UCSD-AML1 (cell line): Measurements from ENCODE around the gene KLB.

Experiments used
- DNase-seq: peaks from one replicate; lab custom pipeline; 2025; ENCODE audit not compliant: unreplicated experiment; lab: John Stamatoyannopoulos, UW

The KLB gene

DNA sequence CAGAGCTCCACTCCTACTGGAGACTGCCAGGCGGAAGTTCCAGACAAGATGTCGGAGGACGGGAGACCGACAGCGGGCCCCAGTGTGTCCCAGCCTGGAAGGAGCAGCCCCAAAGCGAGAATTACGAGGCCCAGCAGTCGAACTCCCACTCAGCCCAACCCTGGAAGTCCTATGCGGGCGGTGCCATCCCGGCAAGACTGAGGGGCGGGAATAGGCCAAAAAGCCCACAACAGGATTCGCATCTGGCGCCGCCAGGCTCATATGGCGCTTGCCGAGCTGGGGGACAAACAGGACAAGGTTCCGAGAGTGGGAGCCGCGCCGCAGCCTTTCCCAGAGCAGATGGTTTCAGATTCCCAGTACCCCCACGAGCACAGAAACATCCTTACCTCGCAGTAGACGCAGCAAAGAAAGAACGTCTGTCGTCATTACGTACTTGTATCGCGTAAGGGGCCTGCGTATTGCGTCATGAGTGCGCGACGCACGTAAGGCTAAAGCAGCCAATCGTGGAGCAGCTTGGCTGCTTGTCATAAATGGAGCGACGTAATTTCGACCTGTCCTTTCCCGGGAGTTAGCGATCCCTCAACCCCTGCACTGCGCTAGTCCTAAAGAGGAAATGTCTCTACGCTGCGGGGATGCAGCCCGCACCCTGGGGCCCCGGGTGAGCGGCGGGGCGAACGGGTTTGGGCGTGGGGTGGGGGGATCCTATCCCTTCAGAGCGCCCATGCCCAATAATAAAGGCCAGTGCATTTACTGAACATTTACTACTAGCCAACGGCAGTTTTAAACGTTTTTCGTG lies 52.0 kb downstream of the KLB start, which contains the start of the genes LIAS and RPL9:
Gene LIAS, plus strand, starts transcription at position 552 of the 796 bp plus-strand sequence. Its CDS starts 62 bp downstream, at position 614.
Gene RPL9, minus strand, starts transcription at position 418 of the 796 bp plus-strand sequence. CDS start 483 bp downstream, outside the sequence.
- DNase-seq: peak; percentile 95

DNA sequence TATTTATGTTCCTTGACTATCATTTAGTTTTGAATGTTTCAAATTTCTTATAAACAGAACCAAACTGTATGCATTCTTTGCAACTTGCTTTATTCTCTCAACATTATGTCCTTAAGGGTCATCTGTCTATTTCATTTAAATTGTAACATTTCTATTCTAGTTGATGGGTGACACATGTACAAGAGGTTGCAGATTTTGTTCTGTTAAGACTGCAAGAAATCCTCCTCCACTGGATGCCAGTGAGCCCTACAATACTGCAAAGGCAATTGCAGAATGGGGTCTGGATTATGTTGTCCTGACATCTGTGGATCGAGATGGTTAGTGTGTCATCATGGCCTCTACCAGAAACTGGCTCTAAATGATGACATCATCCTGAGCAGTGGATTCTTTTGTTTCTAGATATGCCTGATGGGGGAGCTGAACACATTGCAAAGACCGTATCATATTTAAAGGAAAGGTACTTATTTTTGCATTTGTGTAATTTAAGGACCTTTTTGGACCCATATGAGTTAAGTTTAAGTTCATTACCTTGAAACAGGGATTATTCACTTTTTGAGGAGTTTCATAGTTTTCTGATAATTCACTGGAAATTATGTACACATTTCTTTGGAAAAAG lies 58.3 kb downstream of the KLB start:
- DNase-seq: no peak

DNA sequence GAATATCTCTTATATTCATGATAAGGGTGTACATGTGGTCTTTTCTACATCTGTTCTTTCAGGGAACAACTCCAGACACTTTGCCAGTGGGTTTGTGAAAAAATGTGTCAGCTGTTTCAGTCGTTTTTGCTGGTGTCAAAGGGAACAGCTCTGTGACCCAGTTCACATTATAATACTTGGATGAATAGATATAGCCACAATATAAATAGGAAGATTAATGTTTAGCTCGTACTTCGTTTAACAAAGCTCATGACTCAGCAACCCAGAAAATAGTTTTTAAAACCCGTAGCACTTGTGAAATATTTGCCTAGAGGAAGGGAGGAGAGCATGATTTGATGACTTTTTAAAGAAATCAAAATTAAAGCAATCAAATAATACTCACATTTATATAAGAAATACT lies 60.0 kb downstream of the KLB start:
- no peak for DNase-seq

DNA sequence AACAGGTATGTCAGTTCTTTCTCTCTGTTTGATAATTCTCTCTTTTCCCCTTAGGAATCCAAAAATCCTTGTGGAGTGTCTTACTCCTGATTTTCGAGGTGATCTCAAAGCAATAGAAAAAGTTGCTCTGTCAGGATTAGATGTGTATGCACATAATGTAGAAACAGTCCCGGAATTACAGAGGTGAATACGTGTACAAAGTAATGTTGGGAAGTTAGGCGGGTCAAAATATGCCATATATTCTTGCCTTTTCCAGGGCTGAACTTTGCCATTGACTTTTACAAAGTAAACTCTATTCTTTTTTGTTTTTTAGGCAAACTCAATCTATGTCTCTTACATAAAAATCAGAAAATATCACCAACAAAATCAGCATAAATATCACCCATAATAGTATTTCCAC lies 60.7 kb downstream of the KLB start:
- no peak for DNase-seq

DNA sequence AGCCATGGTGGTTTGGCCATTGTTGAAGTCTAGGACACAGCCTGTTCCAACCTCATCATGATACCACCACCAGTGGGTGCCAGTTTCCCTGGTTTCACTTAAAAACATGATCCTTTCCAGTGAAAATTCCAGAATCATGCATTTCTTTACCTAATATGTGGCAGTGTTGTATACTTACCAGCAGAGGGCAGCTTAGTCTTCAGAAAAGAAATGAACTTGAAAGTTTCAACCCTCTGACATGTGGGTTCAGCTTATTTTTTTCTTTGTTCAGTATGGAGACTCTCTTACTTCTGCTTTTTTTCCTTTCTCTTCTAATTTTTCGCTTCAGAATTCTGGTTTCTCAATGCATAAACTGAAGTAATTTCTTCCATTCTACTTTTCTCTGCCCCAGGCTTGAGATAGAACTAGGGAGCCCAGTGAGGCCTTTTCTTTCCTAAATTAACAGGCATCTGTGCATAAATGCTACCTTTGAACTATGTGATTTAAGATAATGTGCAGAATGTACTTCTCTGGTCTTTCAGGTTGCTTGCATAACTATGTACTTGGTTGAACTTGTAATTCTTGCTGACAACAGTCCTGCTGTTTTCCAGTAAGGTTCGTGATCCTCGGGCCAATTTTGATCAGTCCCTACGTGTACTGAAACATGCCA lies 62.8 kb downstream of the KLB start:
- peak; percentile 22 for DNase-seq

DNA sequence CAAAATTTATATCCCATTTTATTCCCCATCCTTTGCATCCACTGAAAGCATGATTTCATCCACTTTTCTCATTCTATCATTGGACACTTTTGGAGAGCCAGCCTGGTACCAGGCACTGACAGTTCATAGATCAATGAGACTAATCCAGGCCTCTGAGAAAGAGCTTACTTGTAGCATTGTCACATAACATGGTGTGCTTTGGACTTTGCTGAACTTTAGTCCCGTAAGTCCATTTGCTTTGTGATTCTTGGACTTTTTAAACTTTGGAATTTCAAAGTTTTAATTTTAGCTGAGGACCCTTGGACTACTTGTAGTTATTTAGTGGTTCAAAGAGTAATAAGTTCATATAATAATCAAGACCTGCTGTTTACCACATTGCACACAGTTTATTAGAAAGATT lies 63.7 kb downstream of the KLB start:
- DNase-seq: no peak

DNA sequence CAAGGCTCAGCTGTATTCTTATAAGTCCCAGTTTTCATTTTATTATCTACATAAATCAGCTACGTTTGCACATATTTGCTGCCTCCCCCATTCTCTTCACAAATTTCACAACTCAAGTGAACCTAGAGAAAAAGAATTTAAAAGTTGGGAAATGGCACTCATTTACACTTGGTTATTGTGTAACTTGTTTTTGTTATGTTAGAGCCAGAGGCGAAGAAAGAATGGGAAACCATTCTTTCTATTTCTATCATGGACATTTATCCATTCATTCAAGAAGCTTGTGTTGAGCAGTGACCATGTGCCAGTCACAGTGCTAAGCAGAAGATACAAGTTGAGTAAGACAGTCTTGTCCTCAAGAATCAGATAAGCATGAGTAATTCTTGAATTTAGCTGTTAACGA lies 65.7 kb downstream of the KLB start:
- no peak for DNase-seq

DNA sequence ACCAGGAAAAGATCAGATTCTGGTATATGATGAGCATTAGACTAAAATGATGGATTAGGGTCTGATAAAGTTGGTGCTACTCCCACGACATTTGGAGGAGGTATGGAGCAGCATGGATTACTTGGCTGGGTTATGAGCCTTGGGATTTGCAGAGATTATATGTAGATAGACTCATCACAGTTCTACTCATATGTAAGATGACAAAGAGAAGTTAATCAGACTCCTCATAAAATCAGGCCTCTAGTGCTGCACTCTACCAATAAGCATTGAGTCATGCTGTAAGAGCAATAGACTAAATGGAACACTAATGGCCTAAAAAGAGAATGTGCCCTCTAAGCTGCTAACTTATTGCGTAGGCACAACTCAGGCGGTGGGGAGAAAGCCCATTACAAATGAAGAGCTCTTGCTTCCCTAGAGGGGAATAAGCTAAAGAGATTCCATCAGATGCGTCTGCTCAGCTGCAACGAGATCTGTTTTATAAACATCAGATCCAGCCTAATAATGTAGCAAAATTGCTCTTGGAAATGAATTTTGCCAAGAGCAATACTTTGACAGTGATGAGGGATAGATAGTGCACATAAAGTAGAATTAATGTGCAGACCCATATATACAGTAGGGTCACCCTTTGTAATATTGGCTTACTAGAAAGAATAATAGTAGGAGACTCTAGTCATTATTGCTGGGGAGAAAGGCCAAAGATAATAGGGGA lies 69.6 kb downstream of the KLB start:
- no peak for DNase-seq

DNA sequence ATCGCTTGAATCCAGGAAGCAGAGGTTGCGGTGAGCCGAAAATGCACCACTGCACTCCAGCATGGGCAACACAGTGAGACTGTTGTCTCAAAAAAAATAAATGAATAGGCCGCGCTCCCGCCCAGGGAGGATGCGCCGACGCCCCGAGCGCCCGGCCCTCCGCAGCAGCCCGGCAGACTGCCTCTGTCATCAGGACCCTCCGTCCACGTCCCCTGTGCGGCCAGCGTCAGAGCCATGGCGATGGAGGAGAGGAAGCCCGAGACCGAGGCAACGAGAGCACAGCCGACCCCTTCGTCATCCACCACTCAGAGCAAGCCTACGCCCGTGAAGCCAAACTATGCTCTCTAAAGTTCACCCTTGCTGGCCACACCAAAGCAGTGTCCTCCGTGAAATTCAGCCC lies 73.5 kb downstream of the KLB start:
- no peak for DNase-seq

DNA sequence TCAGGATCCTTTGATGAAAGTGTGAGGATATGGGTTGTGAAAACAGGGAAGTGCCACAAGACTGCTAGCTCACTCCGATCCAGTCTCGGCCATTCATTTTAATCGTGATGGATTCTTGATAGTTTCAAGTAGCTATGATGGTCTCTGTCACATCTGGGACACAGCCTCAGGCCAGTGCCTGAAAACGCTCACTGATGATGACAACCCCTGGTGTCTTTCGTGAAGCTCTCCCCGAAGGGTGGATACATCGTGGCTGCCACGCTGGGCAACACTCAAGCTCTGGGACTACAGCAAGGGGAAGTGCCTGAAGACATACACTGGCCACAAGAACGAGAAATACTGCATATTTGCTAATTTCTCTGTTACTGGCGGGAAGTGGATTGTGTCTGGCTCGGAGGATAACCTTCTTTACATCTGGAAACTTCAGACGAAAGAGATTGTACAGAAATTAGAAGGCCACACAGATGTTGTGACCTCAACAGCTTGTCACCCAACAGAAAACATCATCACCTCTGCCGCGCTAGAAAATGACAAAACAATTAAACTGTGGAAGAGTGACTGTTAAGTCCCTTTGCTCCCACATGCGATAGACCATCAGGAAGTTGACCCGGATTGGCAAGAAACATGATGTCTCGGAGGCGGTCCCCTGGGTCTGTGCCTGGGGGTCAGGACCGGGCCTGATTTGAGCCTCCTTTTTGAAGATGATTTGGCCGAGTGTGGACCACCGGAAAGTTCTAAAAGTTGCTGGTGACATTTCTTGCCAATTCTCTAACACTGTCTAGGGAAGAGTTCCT lies 74.4 kb downstream of the KLB start:
- DNase-seq: no peak

DNA sequence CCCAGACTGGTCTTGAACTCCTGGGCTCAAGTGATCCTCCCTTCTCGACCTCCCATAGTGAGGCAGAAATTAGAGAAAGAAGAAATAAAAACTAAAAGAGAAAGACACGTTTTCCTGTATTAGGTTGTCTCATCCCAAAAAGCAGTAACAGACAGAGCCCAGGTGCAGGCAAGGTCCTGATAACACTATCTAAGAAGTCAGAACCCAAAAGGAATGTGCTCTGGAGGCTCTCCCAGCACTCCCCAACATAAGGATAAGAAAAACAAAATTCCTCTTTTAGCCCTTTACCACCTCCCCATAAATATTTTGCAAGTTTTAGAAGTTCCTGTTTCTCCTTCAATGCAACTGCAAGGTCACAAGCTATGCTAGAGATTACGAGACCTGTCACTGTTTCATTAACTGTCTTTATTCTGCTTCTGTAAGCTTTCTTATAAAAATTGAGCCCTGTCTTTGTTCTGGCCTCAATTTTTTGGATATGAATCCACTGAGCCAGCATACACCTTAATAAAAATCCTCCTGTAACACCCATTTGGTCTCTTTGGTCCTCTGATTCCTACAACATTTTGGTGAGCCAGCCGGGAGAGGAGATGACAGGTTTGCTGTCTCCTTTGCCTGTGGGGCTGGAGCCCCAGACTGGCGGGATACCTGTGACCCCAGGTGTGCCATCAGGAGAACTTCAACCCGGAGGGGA lies 78.0 kb downstream of the KLB start:
- no peak for DNase-seq

DNA sequence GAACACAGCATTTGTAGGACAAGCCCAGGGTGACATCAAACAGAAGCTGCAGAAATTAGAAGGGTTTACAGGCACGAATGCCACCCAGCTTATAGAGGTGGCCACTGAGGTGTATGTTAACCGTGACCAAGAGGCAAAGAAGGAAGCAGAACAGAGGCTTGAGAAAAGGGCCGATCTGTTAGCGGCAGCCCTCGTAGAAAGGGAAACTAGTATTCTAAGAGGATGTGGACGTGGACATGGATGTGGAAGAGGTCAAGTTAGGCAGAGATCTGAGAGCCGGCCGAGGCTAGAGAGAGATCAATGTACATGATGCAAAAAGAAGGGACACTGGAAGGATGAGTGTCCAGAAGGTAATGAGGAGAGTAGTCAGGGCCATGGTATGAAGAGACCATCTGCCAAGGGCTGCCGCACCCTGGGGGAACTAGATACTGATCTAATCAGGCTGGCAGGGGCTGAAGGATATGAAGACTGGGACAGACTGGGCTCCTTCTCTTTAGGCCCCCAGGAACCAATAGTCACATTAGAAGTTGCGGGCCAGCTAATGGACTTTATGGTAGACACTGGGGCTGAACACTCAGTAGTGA lies 79.6 kb downstream of the KLB start:
- DNase-seq: no peak

DNA sequence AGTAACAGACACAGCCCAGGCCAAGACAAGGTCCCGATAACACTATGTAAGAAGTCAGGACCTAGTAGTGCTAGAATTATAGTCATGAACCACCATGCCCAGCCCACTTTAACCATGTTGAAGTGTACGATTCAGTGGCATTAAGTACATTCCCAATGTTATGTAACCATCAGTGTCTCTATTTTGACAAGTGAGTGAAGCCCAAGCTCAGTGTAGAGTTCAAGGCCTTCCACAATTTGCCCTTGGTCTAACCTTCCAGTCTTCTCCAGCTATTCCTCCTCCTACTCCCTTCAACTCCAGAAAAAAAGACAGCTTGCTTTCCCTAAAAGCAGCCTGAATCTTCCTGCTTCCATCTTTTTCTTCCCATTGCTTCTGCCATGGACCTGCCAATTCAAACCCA lies 83.6 kb downstream of the KLB start:
- DNase-seq: no peak

DNA sequence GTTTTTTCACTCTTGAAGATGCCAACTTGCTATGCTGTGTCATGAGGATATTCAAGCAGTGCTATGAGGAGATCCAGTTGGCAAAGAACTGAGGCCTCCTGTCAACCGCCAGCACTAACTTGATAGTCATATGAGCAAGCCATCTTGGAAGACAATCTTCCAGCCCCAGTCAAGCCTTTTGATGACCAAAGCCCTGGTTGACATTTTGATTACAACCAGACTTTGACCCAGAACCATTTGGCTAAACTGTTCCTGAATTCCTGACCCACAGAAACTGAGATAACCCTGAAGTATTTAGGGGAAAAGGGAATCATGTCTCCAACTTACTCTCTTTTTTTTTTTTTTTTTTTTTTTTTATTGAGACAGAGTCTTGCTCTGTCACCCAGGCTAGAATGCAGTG lies 87.6 kb downstream of the KLB start:
- DNase-seq: no peak

DNA sequence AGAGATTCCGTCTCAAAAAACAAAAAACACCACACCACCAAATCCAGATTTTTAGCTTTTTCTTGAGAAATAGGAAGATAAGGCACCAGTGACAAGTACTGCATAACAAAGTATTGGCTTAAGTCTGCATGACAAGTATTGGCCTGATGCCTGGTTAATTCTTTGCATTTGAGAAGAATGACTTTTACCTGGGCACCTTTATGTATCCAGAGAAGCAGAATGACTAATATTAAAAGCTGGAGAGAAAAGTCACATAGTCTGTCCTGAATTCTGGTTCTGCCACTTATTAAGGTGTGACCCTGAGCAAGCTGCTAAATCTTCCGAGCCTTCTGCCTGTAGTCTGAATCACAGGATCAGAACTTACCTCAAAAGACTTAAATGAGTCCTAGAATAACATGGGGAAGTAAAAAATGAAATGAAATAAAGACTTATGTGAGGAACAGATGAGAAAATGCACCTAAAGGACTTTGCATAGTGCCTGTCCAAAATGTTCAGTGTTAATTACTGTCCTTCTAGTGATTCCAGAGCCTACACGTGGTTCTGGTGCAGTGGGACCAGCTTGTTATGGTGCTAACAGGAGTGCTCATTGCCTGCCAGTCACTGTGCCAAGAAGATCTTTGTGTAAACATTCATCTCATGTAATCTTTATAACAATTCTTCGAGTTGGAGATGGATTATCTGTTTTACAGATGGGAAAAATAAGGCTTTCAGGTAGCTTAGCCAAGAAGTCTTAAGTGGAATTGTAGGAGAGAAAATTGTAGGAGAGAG lies 88.9 kb downstream of the KLB start:
- no peak for DNase-seq

DNA sequence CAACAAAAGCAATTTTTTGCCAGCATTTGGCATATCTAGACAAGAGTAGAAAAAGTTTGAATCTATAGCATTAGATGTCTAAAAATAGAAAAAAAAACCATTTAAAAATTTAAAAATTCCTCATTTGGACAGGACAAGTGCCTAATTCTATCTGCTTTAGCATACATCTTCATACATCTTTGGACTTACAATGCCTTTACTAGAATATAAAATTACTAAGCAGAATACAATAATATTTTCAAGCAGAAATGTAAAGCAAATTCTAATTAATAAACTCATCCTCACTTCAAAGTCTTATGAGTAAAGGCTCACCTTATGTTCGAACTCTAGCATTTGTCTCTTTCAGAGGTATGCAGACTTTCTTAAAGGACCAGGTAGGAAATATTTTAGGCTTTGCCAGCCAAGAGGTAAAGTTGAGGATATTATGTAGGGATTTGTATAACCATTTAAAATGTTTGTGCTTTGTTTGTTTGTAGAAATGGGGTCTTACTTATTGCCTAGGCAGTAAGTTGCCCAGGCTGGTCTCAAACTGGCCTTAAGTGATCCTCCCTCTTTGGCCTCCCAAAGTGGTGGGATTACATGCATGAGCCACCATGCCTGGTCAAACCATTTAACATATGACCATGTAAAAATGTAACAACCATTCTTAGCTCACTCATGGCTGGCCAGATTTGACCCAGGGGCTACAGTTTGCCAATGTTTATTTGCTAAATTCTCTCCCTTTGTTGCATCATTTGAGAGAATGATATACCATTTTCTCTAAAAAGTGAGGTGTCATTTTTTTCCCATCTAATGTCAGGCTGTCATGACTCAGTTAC lies 91.4 kb downstream of the KLB start:
- no peak for DNase-seq

DNA sequence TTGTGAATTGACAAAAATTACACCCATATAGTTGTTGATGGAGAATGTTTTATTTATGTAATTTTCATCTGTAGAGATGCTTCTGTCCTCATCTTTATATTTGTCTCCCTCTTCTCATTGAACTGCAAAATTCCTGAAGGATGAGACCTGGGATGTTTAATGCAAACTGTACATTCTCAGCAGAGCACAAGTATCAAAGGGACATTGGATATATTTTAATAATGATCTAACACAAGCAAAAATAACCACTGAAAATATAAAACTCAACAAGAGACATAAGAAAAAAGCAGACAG lies 91.9 kb downstream of the KLB start:
- DNase-seq: no peak
